Measurements from ENCODE around the gene CKAP2L.
A peak's percentile ranks its signal among the peaks of the same experiment; 100 is the strongest.

The CKAP2L gene, protein sequence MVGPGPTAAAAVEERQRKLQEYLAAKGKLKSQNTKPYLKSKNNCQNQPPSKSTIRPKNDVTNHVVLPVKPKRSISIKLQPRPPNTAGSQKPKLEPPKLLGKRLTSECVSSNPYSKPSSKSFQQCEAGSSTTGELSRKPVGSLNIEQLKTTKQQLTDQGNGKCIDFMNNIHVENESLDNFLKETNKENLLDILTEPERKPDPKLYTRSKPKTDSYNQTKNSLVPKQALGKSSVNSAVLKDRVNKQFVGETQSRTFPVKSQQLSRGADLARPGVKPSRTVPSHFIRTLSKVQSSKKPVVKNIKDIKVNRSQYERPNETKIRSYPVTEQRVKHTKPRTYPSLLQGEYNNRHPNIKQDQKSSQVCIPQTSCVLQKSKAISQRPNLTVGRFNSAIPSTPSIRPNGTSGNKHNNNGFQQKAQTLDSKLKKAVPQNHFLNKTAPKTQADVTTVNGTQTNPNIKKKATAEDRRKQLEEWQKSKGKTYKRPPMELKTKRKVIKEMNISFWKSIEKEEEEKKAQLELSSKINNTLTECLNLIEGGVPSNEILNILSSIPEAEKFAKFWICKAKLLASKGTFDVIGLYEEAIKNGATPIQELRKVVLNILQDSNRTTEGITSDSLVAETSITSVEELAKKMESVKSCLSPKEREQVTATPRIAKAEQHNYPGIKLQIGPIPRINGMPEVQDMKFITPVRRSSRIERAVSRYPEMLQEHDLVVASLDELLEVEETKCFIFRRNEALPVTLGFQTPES

DNA sequence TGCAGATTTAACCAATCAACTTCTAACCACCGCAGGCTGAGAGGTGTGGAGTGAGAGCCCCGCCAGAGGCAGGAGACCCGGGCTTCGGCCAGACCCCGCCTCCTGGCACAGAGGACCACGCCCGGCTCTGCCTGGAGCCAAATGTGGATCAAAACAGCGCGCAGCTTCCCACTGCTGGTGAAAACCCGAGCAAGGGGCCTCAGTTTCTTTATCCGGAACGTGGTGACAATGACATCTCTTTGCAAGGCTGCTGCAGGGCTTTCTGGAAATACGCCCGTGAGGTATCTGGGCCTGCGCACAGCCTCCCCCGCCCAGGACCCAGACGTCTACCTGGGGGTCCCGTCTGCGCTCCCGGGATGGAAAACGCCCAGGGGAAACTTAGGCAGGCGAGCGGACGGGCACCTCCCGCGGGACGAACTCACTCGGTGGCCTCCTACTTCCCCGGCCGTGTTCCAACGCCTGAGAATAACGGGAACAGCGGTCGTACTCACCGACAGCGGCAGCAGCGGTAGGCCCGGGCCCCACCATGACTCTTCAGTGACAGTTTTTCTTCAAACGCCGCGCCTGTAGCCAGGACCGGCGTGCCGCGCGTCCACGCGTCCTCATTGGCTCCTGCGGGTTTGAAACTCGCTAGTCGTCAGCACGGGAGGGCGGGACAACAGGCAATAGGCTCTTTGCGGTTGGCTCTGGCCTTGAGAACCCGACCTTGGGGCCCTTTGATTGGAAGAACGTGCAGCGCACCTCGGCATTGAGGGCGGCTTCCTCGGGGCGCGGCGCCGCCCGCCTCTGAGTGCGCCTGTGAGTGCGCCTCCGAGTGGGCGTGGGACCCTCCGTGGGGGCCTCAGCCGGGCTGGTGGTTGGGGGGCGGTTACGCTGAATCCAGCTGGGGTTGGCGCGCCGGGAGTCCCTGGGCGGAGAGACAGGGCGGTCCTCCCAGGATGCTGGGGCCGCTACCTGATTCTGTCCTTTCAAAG is at the start of gene CKAP2L:
TSS of gene CKAP2L (minus strand) at position 539 of the 974 bp plus-strand sequence. CDS start at position 528, 11 bp downstream.
- peak; percentile 95 for DNase-seq (ENCODE audit: low read depth)
- peak within 1 kb of the TSS; percentile 88 for H3K4me3 ChIP-seq (ENCODE audit: low read depth, low read length)

DNA sequence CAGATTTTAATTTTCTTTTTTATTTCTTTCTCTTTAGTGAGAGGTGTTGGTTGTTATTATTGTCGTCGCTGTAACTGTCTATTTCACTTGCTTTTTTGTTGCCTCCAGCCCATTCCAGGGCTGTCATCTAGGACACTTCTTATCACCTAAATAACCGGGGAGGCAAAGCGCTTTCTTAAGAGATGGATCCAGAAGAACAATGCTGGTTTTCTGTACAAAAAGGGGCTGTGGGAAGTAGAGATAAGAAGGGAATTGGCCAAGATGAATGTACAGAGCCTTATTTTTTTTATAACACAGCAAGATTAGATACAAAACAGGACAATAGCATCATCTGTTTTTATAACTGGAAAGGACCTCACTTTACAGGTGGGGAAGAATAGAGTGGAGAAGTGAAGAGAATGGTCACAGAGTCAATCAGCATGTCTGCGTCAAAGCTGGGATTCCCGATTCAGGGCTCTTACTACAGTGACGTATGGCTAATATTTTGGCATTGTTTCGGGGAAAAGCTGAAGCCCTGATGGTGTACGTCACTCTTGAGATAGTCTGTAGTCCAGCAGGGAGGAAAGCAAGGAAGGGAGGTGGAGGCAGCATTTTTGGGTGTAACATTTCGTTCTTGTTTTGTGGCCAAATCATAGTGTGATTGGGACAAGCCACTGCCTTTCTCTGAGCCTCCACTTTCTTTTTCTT is 49.0 kb upstream of the CKAP2L start:
- no peak for DNase-seq (ENCODE audit: low read depth)
- H3K4me3 ChIP-seq (ENCODE audit: low read depth, low read length): no peak overlapping the region

DNA sequence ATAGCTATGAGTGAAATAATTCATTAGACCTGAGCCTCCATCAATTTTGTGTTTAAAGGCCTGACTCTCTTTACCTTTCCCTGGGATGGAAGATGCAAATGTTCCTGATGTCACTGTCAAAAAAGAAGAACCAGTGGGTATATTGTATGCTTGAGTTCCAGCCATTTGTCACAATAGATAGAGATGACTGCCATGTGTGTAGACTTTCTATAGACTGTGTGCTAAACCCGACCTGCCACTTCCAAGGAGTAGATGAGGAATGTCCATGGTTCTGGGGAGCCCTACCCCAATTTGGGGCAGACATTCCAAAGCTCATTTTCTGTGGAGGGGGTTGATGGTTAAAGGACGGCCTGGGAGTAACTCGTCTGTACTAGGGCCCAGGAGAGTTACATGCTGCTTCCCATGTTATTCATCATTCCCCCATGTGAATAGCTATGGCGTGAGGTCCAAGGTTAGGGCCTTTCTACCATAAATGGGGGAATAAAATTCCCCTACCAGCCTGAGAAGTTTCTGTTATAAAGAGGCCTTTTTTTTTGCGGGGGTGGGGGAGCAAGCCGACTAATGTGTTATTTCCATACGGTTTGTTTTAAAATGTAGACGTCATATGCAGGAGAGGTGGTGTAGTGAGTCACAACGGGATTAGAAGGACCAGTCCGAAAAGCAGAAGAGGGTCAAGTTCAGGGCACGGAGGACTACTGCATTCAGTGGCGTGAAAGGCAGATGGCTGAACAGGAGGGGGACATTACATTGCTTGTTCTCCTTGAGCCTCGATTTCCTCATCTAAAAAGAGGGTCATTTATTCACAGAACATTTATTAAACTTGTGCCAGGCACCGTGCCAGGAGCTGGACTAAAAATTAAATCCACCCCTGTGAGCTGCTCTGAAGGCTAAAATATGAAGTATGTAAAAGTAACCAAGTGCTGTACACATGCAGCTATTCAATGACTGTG is 48.2 kb upstream of the CKAP2L start:
- no peak overlapping the region for H3K4me3 ChIP-seq (ENCODE audit: low read depth, low read length)
- peak; percentile 76 for DNase-seq (ENCODE audit: low read depth)

DNA sequence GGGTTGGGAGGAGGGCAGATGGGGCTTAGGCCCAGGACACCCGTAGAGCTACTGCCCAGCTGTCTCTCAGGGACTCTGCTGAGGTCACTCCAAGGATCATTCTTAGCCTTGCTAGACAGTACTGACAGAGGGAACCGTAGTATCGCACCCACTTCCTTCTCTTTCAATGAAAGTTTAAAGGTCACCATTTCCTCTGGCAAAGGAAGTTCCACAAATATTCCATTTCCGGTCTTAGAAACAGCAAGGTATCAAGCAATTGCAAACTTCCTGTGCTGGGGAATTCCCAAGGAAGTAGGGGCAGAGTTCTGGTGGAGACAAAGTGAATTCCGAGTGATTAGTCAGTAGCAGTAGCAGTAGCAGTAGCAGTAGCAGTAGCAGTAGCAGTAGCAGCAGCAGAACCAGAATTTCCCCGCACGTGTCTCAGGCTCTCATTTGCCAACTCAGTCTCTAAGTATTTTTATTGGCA is 47.5 kb upstream of the CKAP2L start:
- DNase-seq (ENCODE audit: low read depth): peak; percentile 66
- no peak overlapping the region for H3K4me3 ChIP-seq (ENCODE audit: low read depth, low read length)

DNA sequence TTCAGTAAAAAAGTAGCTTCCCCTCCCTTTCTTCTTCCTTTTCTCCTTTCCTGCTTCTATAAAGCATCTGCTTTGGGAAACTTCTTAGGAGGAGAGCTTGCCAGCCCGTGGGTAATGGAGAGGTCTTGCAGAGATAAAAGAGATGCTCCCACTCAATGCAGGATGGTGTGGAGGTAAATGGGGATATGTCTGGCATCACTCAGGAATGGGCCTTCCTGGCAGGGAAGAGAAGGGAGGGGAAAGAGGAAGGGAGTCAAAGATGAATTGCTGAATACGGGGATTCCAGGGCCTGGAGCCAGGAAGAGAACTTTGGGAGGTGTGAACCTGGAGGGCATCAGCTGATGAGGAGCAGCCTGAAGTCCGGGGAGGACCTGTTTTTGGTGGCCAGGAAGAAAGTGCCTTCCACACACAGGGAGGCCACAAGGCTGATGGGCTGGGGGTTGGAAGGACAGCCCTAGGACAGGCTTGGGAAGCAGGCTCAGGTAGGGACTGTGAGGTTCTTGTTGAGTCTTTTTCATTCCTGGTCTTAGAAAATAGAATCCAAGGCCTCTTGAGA is 46.9 kb upstream of the CKAP2L start:
- DNase-seq (ENCODE audit: low read depth): no peak
- no peak overlapping the region for H3K4me3 ChIP-seq (ENCODE audit: low read depth, low read length)

DNA sequence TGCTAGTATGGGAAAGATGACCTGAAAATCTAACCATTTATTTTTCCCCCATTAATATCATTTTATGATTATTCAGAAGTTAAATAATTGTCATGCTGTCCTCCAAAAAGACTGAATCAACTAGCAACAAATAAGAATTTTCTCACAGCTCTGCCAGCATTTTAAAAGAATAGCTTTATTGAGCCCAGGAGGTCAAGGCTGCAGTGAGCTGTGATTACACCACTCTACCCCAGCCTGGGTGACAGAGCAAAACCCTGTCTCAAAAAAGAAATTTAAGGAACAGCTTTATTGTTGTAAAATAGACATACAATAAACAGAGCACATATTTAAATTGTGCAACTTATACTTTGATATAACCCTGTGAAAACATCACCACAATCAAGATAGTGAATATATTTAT is 44.7 kb upstream of the CKAP2L start:
- H3K4me3 ChIP-seq (ENCODE audit: low read depth, low read length): no peak overlapping the region
- no peak for DNase-seq (ENCODE audit: low read depth)

DNA sequence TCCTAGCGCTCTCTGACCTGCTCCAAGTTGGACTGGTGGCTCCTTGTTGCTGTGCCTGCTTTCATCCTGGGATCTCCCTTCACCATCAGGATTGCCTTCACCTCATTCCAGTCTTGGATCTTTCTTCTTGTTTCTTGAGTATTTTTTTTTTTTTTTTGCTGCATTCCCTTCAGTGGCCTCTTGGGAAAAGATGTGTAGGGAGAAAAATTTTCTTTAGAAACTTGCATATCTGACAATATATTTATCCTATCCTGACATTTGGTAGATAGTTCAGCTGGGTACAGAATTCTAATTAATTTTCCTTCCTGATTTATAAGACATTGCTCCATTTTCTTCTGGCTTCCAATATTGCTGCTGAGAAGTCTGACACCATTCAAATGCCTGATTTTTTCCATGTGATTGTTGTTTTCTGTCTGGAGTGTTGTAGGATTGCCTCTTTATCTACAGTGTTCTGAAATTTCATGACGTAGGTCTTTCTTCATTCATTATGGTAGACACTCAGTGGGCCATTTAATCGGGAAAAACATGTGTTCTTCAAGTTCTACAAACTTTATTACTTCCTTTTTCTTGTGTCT is 42.9 kb upstream of the CKAP2L start:
- DNase-seq (ENCODE audit: low read depth): no peak
- H3K4me3 ChIP-seq (ENCODE audit: low read depth, low read length): no peak overlapping the region

DNA sequence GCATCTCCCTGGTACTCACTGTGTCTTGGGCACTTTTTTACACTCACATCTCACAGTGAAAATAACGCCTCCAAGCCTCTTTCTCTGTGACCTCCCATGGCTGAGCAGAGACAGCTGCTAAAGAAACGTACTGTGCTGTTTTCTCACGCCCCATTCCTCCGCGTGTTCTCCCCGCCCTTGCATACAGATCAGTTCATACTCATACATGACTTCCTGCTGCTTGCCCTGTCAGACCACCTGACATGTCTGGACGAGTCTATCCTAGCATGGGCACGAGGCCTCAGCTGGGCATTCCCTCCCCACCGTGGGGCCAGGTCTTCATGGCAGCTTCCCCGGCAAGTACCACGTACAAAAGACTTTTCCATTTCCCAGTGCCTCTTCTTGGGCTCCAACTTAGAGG is 41.1 kb upstream of the CKAP2L start:
- no peak overlapping the region for H3K4me3 ChIP-seq (ENCODE audit: low read depth, low read length)
- DNase-seq (ENCODE audit: low read depth): no peak

DNA sequence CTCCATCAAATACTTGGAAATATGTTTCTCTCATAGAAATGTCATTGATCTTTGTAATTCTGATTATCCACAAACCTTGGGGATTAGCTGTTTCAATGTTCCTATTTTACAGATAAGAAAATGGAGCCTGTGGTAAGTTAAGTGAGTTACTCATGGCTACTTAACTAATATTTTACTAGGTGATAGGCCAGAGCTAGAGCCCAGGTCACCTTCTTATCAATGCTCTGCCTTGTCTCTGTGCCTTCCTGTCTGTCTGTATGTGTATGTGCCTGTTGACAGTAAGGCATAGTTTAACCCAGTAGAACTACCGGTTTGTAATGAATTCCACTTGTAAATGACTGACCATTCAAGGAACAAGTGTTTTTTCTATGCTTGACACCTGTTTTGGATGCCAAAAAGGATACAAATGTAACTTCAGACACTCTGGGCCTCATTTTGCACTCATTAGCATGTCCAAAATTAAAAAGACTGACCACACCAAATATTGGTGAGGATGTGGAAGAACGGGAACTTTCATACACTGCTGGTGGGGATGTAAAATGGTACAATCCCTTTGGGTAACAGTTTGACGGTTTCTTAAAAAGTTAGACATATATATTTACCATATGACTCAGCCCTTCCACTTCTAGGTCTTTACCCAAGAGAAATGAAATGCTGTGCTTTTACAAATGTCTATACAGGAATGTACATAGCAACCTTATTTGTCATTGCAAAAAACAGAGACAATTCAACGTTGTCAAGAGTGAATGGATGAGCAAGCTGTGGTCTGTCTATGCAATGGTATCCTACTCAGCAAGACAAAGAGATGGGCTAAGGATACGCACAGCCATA is 39.5 kb upstream of the CKAP2L start:
- H3K4me3 ChIP-seq (ENCODE audit: low read depth, low read length): no peak overlapping the region
- peak; percentile 91 for DNase-seq (ENCODE audit: low read depth)

DNA sequence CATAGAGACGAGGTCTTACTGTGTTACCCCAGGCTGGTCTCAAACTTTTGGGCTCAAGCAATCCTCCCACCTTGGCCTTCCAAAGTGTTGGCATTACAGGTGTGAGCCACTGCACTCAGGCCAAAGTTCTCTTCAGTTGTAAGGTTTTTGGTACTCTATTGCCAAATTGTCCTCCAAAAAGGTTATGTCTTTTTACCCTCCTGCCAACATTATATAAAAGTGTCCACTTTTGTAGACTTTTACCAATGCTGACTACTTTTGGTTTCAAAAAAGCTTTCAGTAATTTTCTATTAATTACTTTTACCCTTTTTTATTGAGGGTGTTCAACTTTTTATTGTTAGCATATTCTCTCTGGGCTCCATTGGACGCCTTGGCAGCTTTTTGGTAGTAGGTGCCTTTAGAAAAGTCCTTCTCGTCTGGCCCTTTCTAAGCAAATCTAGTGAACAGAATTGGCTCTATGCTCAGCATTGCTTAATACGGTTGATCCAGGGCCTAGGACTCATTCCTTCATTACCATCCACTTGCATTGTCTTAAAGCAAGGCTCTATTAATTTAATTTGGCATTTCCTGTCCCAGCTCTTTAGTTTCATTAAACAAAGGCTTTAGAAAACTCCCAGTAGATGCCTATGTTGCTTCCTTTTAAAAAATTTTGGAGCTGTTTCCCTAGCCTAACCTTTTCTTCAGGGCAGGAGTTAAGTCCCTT is 36.6 kb upstream of the CKAP2L start:
- H3K4me3 ChIP-seq (ENCODE audit: low read depth, low read length): no peak overlapping the region
- no peak for DNase-seq (ENCODE audit: low read depth)

DNA sequence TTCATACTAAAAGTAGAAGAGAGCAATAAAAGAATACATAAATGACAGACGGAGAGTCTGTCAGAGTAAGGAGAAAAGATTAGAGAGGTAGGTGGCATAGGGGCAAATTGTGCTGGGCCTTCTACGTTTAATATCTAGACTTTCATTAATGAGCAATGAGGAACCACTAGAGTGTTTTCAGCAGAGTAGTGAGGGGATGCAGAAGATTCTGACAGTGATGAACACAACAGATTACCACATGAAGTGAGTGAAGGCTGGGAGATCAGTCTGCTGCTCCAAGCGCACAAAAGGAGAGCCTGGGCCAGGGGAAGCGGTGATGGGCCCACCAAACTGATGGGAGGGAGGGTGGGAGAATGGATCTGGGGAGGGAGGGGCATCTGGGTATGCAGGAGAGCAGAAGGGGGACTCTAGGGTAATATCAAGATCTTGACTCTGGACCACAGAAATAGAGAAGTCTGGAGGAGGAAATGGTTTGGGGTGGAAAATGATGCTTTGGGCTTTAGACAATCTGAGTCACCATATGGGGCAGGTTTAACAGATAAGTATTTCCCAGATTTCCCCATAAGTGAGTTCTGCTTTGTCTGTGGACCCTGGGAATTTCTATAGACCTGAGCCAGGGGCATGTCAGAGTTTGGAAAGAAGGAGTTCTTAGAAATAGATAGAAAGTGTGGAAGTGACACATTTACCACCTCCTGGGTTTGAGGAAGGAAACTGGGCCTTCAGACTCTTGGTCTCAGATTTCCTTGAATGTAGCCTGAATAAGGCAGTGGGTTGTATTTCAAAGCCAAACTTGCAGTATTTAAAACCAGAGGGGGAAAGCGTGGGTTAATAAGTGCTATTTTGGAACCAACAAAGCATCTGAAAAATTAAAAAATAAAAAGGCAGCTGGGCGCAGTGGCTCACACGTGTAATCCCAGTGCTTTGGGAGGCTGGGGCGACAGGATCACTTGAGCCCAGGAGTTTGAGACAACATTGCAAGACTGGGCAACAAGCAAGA is 34.9 kb upstream of the CKAP2L start:
- DNase-seq (ENCODE audit: low read depth): no peak
- H3K4me3 ChIP-seq (ENCODE audit: low read depth, low read length): no peak overlapping the region

DNA sequence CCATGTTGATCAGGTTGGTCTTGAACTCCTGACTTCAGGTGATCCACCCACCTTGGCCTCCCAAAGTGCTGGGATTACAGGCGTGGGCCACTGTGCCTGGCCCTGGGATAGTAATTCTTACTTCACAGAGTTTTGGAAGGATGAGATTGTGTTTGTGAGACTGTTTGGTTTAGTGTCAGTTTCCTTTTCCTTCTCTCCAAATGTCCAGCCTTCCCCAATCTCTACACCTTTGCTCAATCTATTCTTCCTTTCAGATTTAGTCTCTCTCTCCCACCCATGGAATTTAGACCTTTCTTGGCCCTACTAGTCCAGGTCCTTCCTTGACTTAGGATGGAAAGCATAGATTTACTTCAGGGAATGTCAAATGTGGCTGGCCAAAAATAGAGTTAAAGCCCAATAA is 32.1 kb upstream of the CKAP2L start:
- no peak overlapping the region for H3K4me3 ChIP-seq (ENCODE audit: low read depth, low read length)
- no peak for DNase-seq (ENCODE audit: low read depth)

DNA sequence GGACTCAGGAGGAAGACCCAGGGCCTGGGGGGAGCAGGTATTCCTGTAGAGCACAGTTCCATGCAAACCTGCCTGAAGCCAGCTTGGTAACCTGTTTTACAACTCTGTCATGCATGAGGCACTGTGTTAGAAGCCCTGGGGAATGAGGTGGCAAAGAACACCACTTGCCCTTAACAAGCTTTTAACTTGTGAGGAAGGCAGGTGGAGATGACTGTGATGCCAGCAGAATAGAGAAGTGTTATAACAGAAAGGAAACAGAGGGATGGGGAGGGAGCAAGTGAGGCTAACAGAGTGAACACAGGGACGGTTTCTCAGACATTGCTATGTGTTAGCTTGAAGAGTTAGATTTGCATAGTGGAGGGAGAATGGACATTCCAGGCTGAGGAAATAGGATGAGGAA is 31.4 kb upstream of the CKAP2L start:
- H3K4me3 ChIP-seq (ENCODE audit: low read depth, low read length): no peak overlapping the region
- no peak for DNase-seq (ENCODE audit: low read depth)

DNA sequence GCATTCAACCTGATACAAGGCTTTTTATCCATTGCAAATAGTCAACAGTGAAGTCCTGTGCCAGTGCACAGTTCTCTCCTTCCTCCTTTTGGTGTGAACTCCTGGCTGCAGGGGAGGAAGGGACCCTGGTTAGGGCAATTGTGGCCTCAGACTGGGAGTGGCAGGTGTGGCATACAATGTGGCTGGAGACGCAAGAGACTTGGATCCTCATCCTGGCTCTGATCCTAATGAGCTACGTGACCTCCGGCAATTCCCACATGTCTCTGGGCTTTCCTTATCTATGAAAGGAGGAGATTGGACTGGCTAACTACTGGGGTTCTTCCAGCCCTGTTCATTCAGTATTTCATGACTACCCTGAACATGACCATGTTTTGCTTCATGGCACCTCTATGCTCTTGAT is 30.4 kb upstream of the CKAP2L start:
- DNase-seq (ENCODE audit: low read depth): no peak
- H3K4me3 ChIP-seq (ENCODE audit: low read depth, low read length): no peak overlapping the region
